ENCODE results near the gene SRMS. TPM values are rescaled to one million over a fixed set of nuclear protein-coding genes. Genes with fewer than 3 reads are reported as not detected.

SRMS gene
- total and polyA plus RNA-seq, 4 donors: 0.06 TPM; not detected in 3

GRCh38 chr20:63536241-63536977 lies 11.1 kb downstream of the SRMS start:
- no peak for ATAC-seq (ENCODE audit: insufficient read depth, low FRiP score)
- Histone ChIP-seq H3K4me3 (no peak overlapping the region), H3K9ac (ENCODE audit: insufficient read depth in 1 of 2, low read length in 2 of 2) (no peak overlapping the region), H3K36me3 (ENCODE audit: control insufficient read depth in 4 of 4, insufficient read depth in 4 of 4, low read length in 4 of 4) (no peaks in the 10 kb centered on the region), H3K27ac (ENCODE audit: low read depth in 1 of 2, low read length in 1 of 2) (peak overlapping the region in 1 of 2 donors; percentile 6), H3K9me3 (ENCODE audit: control insufficient read depth in 4 of 4, insufficient read depth in 3 of 4, low read length in 3 of 4) (no peaks in the 10 kb centered on the region), H3K27me3 (ENCODE audit: control insufficient read depth in 3 of 3, insufficient read depth in 3 of 3, low read length in 2 of 3) (peaks cover 0 to 10% (median 5%) of the 10 kb centered on the region in 3 donors), H3K4me1 (ENCODE audit: control insufficient read depth in 5 of 5, insufficient read depth in 5 of 5, low read length in 5 of 5) (peaks cover 0 to 9% (median 0%) of the 10 kb centered on the region in 5 donors)
- no peak for DNase-seq
- TF ChIP-seq CTCF (IDR thresholded peaks at IDR 0.05; ENCODE audit: control extremely low read depth, extremely low read depth): no peak
- WGBS, 2 donors: 64 to 84% methylated on average over 35 of the region's 35 CpGs

GRCh38 chr20:63534831-63535651 lies 12.5 kb downstream of the SRMS start:
- H3K4me1 ChIP-seq (ENCODE audit: control insufficient read depth in 5 of 5, insufficient read depth in 5 of 5, low read length in 5 of 5): peaks cover 0 to 9% (median 0%) of the 10 kb centered on the region in 5 donors
- no peaks in the 10 kb centered on the region for H3K36me3 ChIP-seq (ENCODE audit: control insufficient read depth in 4 of 4, insufficient read depth in 4 of 4, low read length in 4 of 4)
- H3K9ac ChIP-seq (ENCODE audit: insufficient read depth in 1 of 2, low read length in 2 of 2): no peak overlapping the region
- ATAC-seq (ENCODE audit: insufficient read depth, low FRiP score): no peak
- no peaks in the 10 kb centered on the region for H3K9me3 ChIP-seq (ENCODE audit: control insufficient read depth in 4 of 4, insufficient read depth in 3 of 4, low read length in 3 of 4)
- no peak for TF ChIP-seq CTCF (IDR thresholded peaks at IDR 0.05; ENCODE audit: control extremely low read depth, extremely low read depth)
- DNase-seq: no peak
- H3K27ac ChIP-seq (ENCODE audit: low read depth in 1 of 2, low read length in 1 of 2): no peak overlapping the region
- H3K4me3 ChIP-seq: no peak overlapping the region
- H3K27me3 ChIP-seq (ENCODE audit: control insufficient read depth in 3 of 3, insufficient read depth in 3 of 3, low read length in 2 of 3): peaks cover 0 to 10% (median 5%) of the 10 kb centered on the region in 3 donors
- WGBS, 2 donors: 66 to 79% methylated on average over 44 to 49 of the region's 49 CpGs

- no peaks in the 10 kb centered on the region for H3K9me3 ChIP-seq (ENCODE audit: control insufficient read depth in 4 of 4, insufficient read depth in 3 of 4, low read length in 3 of 4)
- H3K36me3 ChIP-seq (ENCODE audit: control insufficient read depth in 4 of 4, insufficient read depth in 4 of 4, low read length in 4 of 4): no peaks in the 10 kb centered on the region
- H3K27me3 ChIP-seq (ENCODE audit: control insufficient read depth in 3 of 3, insufficient read depth in 3 of 3, low read length in 2 of 3): peaks cover 0 to 10% (median 5%) of the 10 kb centered on the region in 3 donors
- peaks cover 0 to 10% (median 0%) of the 10 kb centered on the region in 5 donors for H3K4me1 ChIP-seq (ENCODE audit: control insufficient read depth in 5 of 5, insufficient read depth in 5 of 5, low read length in 5 of 5)
- H3K4me3 ChIP-seq: no peak overlapping the region
- H3K9ac ChIP-seq (ENCODE audit: insufficient read depth in 1 of 2, low read length in 2 of 2): no peak overlapping the region
- WGBS, 2 donors: 66 to 77% methylated on average over 12 of the region's 12 CpGs
- DNase-seq: no peak
- no peak for ATAC-seq (ENCODE audit: insufficient read depth, low FRiP score)
- peak overlapping the region in 1 of 2 donors; percentile 42 for H3K27ac ChIP-seq (ENCODE audit: low read depth in 1 of 2, low read length in 1 of 2)
- TF ChIP-seq CTCF (IDR thresholded peaks at IDR 0.05; ENCODE audit: control extremely low read depth, extremely low read depth): no peak
Observed at GRCh38 chr20:63534427-63534830, 13.1 kb downstream of the SRMS start.

All from lung (tissue), 12 donors.